NCI-H128 (cell line): ENCODE results near the gene UNC79.

Experiments
- DNase-seq: peaks from one replicate; lab custom pipeline; 2025; ENCODE audit not compliant: unreplicated experiment; lab: John Stamatoyannopoulos, UW

The UNC79 gene

GRCh38 chr14:93546642-93547041, 115.9 kb downstream of the UNC79 start:
- no peak for DNase-seq

DNA sequence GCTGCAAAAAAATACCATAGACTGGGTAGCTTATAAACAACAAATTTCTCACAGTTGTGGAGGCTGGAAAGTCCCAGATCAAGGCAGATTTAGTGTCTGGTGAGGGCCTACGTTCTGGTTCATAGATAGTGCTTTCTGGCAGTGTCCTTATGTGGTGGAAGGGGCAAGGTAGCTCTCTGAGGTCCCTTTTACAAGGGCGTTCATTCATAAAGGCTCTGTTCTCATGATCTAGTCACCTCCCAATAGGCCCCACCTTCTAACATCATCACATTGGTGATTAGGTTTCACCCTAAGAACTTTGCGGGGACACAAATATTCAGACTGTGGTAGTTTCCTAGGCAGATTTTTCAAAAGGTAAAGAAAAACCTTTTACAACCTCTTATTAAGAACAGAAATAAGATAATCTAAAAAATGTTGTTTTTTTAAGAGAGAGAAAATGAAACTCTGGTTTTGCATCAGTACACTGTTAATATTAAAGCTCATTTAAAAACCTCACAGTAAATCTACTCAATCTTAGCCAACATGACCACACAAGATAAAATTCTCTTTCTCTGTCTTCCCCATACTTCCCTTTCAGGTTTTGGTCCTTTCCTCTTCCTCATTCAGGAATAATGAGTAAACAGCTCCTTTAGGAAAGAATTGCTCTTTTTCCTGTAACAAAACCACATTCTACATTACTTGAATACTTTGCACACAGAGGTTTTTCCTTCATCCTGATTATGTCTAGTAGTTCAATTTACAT, 117.5 kb downstream of the UNC79 start:
- no peak for DNase-seq

- no peak for DNase-seq
Measured at GRCh38 chr14:93549595-93549994, 118.9 kb downstream of the UNC79 start.

DNA sequence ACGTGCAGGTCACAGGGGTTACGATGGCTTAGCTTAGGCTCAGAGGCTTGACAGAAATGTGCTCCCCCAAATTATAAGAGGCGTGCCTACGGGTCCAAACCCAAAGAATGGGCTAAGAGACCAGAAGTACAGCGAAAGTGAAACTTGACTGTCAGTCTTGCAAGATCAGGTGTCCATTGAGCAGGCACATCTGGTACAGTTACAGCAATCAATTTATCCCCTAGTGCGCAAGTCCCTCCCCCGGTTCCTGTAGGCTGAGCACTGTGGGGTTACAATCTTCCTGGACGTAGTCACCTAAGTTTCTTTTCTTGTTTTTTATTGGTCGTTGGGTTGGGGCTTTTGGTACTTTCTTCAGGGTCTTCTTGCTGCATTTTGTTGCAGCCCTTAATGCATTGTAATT, 134.2 kb downstream of the UNC79 start:
- no peak for DNase-seq

- no peak for DNase-seq
Measured at GRCh38 chr14:93566065-93566693, 135.4 kb downstream of the UNC79 start.

DNA sequence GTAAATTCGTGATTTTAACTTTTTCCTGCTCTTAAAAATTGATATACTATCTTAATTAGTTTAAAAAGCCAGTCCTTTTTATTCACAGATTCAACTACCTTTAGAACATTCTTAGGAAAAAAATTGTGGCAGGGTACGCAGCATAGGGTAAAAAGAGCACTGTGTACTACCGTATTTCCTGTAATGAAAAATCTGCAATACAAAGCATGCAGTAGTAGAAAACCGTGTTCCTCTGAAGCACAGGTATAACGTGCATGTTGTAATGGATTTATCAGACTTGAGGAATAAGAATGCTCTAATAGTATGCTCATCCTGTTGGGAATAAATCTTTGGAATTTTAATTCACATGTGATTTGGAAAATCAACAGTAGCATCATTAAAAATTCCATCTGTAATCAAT, 140.5 kb downstream of the UNC79 start:
- no peak for DNase-seq

GRCh38 chr14:93579178-93579577, 148.4 kb downstream of the UNC79 start:
- DNase-seq = no peak

- no peak for DNase-seq
Measured at GRCh38 chr14:93582516-93582915, 151.8 kb downstream of the UNC79 start.

GRCh38 chr14:93587330-93587729, 156.6 kb downstream of the UNC79 start:
- no peak for DNase-seq

- no peak for DNase-seq
Measured at GRCh38 chr14:93591506-93591905, 160.8 kb downstream of the UNC79 start.

DNA sequence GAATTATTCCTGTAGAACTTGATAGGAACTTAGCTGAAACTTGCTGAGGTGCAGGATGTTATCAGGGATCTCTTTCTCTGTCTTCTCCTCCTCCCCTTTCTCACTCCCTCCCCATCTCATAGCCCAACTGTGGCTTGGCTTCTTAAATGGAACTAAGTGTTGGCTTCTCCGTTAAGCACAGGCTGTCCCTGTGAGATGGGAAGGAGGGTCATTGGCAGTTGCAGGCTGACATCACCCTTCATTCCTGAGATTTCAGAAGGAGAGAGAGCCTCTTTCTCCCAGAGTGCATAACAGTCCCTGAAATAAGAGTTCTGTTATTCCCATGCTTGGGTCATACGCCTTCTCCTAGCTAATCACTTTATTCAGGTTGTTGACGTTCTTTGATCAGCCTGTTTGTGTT, 162.0 kb downstream of the UNC79 start:
- DNase-seq = no peak

GRCh38 chr14:93606091-93606490, 175.4 kb downstream of the UNC79 start:
- DNase-seq = no peak

GRCh38 chr14:93619176-93619793, 188.5 kb downstream of the UNC79 start:
- no peak for DNase-seq

- no peak for DNase-seq
Measured at GRCh38 chr14:93628048-93628447, 197.3 kb downstream of the UNC79 start.

DNA sequence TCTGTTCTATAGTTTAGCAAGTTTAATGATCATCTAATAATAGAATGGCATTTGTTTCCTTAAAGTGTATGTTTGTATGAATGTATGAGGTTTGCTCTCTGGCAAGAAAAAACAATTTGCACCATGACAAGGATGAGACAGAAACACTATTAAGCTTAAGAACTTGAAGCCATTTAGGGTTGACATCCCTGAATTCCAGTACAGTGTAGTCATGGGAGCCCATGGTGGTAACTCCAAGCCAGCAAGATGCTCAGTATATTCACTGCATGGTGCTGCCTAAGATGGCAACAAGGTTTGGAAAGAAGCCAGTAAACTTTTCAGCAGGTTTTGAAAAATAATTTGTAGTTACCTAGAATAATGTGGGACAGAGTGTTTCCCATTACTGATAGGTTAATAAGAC, 198.9 kb downstream of the UNC79 start:
- no peak for DNase-seq

- no peak for DNase-seq
Measured at GRCh38 chr14:93638790-93639189, 208.1 kb downstream of the UNC79 start.

DNA sequence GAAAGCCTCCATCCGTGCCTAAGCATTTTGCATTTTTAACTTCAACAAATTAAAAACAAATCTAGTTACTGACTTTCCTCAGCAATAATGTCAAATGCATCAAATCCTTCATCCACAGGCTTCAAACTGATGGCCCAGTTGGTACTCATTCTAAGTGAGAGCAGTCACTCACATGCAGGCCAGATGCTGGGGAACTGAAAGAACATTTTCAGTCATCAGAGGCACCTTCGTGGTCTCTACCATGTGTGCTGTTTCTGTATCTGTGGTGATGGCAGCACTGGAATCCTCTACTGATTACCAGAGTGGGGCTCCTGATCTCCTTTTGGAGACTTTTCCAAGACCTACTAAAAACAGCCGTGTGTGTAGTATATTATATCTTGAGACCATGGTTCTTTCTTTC, 212.4 kb downstream of the UNC79 start:
- no peak for DNase-seq

DNA sequence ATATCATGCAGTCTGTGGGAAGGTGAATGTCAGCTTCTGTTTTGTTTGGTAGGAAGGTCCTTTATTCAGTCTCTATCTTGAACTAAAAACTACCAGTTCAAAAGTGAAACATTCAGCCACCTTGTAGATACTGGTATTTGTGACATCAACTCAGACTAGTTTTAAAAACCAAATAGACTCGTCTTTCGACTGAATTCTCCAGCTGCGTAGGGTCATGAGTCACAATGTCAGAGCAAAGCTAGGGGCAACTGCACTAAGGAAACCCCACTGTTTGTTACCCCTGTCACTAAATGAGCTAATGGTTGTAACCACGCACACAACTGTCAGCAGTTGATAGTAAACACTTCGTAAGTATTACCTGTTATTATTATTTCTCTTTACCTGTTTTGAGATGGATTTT, 212.9 kb downstream of the UNC79 start:
- DNase-seq = no peak

DNA sequence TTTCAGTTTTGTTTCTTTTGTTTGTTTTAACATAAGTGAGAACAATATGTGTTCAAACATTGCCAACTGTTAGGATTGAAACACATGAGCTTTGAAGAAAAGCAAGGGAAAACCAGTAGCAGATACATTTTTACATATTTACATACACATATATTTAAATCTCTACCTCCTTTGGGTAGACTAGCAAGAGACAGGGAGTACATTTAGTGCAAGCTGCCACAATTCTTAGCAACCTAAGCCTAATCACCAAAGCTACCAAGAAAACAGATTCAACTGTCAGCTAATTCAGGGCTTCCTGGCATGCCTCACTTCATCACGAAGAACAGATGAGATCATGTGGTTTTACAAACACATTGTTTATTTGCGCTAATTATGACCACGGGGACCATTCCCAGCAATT, 214.5 kb downstream of the UNC79 start:
- DNase-seq = no peak

DNA sequence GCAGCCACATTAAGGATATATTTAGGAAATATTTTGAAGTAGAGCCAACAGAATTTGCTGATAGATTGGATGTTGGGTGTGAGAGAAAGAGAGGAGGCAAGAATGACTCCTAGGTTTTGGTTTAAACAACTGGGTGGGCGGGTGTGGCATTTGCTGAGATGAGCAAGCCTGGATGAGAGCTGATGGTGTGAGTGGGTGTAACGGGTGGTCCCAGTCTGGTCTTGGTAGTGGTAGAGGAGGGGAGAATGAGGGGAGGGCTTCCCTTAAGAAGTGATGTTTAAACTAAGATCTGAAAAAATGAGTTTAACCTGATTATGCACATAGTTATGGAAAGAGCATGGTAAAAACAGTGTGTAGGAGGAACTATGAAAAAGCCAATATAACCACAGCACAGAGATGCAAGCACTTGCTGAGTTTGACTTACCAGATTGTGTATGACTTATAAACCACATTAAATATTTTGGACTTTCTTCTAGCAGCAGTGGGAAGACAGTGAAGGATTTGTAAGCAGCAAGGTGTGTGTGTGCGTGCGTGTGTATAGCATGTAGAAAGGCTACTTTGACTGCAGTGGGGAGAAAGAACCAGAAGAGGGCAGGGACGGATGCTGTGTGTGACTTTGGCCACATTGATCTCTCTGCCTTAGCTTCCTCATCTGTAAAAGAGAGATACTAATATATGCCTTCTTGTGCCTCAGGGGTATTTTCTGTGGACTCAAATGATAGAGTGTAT, 217.9 kb downstream of the UNC79 start:
- no peak for DNase-seq

GRCh38 chr14:93654599-93654998, 223.9 kb downstream of the UNC79 start:
- no peak for DNase-seq
